Hepatocyte (in vitro differentiated cells): ENCODE measurements around the gene ESR1. TPM values are rescaled to one million over a fixed set of nuclear protein-coding genes. Genes with fewer than 3 reads are reported as not detected.

Experiments used
- DNase-seq: peaks from one replicate; pipeline ENCODE4 v3.0.0-alpha.2; 2016; ENCODE audit warnings: low spot score
- H2AFZ ChIP-seq: fragments of 200-600 bp; sonication (generic); 2 replicates; pipeline ENCODE4 v1.6.0; 2016; ENCODE audit warnings: antibody characterized with exemption, mild to moderate bottlenecking
- H3K27ac ChIP-seq: fragments of 200-600 bp; sonication (generic); 2 replicates; pipeline ENCODE4 v1.5.1; 2016; ENCODE audit warnings: mild to moderate bottlenecking
- H3K27me3 ChIP-seq: fragments of 200-600 bp; sonication (generic); 2 replicates; pipeline ENCODE4 v1.6.1; 2016
- H3K36me3 ChIP-seq: fragments of 200-600 bp; sonication (generic); replicated peaks from 2 replicates; pipeline ENCODE4 v1.5.1; 2016; ENCODE audit warnings: low read depth; ENCODE audit not compliant: insufficient read depth
- H3K4me1 ChIP-seq: fragments of 200-600 bp; sonication (generic); 2 replicates; pipeline ENCODE4 v1.5.1; 2016; ENCODE audit warnings: mild to moderate bottlenecking, moderate library complexity; ENCODE audit not compliant: insufficient read depth
- H3K4me2 ChIP-seq: fragments of 200-600 bp; sonication (generic); 2 replicates; pipeline ENCODE4 v1.6.0; 2016
- H3K4me3 ChIP-seq: fragments of 200-600 bp; sonication (generic); 2 replicates; pipeline ENCODE4 v1.5.1; 2016; ENCODE audit warnings: mild to moderate bottlenecking
- H3K79me2 ChIP-seq: fragments of 200-600 bp; sonication (generic); 2 replicates; pipeline ENCODE4 v1.6.0; 2017; ENCODE audit warnings: mild to moderate bottlenecking
- H3K9me2 ChIP-seq: fragments of 200-600 bp; sonication (generic); replicated peaks from 2 replicates; pipeline ENCODE4 v1.6.0; 2017; ENCODE audit warnings: mild to moderate bottlenecking; ENCODE audit not compliant: insufficient read depth
- H3K9me3 ChIP-seq: fragments of 200-600 bp; sonication (generic); 2 replicates; pipeline ENCODE4 v1.5.1; 2016; ENCODE audit warnings: low read depth, mild to moderate bottlenecking
- H4K20me1 ChIP-seq: fragments of 200-600 bp; sonication (generic); 2 replicates; pipeline ENCODE4 v1.6.0; 2016; ENCODE audit warnings: mild to moderate bottlenecking; ENCODE audit not compliant: insufficient read depth, poor library complexity, severe bottlenecking
- EZH2 ChIP-seq: fragments of 200-600 bp; sonication (generic); IDR thresholded peaks from 2 replicates; pipeline ENCODE4 v1.6.1; 2016; ENCODE audit warnings: antibody characterized with exemption, mild to moderate bottlenecking, borderline replicate concordance
- EZH2phosphoT487 ChIP-seq: fragments of 200-600 bp; sonication (generic); IDR thresholded peaks from one replicate; pipeline ENCODE4 v1.6.1; 2018; ENCODE audit warnings: antibody characterized with exemption, mild to moderate bottlenecking, low read depth, moderate library complexity; ENCODE audit not compliant: unreplicated experiment, severe bottlenecking
- WGBS: methylation state at CpG from one replicate; pipeline ENCODE4 v1.1.6; 2016; ENCODE audit warnings: low lambda C conversion rate; ENCODE audit errors: missing lambda C conversion rate; 5-methylcytosine and 5-hydroxymethylcytosine counted together
- polyA plus RNA-seq: library from polyadenylated mRNA; unstranded; fragments of >200 nt; fragmentation: Nextera tagmentation; extraction: Ambion mirVana; gene quantifications from 2 replicates; pipeline ENCODE4 v1.2.1, GENCODE V29; 2016
- total RNA-seq: library from RNA; depleted of rRNA; stranded (reverse); fragments of >200 nt; gene quantifications from 2 replicates; pipeline ENCODE4 v1.2.3, GENCODE V29; 2014
- TF ChIP-seq, protein P1 (sequence below): fragments of 200-600 bp; sonication (generic); IDR thresholded peaks from 2 replicates; pipeline ENCODE4 v1.5.1; 2016; ENCODE audit warnings: antibody characterized with exemption, mild to moderate bottlenecking; ENCODE audit not compliant: poor library complexity

ESR1 gene
- total and polyA plus RNA-seq, 2 experiments from 2014 or later = 0.07 TPM; not detected in 1

DNA sequence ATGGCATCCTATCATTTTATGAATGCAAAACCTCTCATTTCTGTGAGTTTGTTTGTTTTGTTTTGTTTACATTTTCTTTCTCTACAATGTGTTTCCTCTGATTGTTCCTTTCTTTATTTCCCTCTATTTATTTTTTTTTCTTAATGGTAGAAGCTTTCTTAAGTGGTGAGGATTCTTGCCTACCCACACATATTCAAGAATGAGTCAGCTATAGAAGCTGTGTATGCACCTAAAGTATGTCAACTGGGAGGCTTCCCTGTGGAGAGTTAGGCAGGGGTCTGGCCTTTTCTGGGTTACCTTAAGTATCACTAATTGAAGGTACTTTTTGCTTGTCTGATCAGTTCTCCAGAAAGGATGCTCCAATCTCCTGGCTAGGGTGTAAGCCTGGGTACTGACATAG is 354.0 kb downstream of the ESR1 start:
- no peak overlapping the region for H3K27ac ChIP-seq

GRCh38 chr6:152164957-152165356 is 357.5 kb downstream of the ESR1 start:
- no peaks in the 10 kb centered on the region for H3K79me2 ChIP-seq
- no peak for TF ChIP-seq EZH2phosphoT487
- TF ChIP-seq EZH2 = no peak
- TF ChIP-seq, protein P1, sequence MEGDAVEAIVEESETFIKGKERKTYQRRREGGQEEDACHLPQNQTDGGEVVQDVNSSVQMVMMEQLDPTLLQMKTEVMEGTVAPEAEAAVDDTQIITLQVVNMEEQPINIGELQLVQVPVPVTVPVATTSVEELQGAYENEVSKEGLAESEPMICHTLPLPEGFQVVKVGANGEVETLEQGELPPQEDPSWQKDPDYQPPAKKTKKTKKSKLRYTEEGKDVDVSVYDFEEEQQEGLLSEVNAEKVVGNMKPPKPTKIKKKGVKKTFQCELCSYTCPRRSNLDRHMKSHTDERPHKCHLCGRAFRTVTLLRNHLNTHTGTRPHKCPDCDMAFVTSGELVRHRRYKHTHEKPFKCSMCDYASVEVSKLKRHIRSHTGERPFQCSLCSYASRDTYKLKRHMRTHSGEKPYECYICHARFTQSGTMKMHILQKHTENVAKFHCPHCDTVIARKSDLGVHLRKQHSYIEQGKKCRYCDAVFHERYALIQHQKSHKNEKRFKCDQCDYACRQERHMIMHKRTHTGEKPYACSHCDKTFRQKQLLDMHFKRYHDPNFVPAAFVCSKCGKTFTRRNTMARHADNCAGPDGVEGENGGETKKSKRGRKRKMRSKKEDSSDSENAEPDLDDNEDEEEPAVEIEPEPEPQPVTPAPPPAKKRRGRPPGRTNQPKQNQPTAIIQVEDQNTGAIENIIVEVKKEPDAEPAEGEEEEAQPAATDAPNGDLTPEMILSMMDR = no peak
- no peaks in the 10 kb centered on the region for H3K36me3 ChIP-seq
- no peak overlapping the region for H3K27ac ChIP-seq
- H3K4me2 ChIP-seq = no peak overlapping the region
- WGBS = 87% methylated on average over 5 of the region's 5 CpGs
- no peaks in the 10 kb centered on the region for H3K9me2 ChIP-seq
- H2AFZ ChIP-seq = no peak overlapping the region
- H3K4me3 ChIP-seq = no peak overlapping the region
- H3K9me3 ChIP-seq = no peaks in the 10 kb centered on the region
- H3K27me3 ChIP-seq = no peaks in the 10 kb centered on the region
- DNase-seq = no peak
- no peaks in the 10 kb centered on the region for H3K4me1 ChIP-seq
- H4K20me1 ChIP-seq = no peaks in the 10 kb centered on the region

More for the DNA sequence above, 354.0 kb downstream of the ESR1 start:
- Histone ChIP-seq H3K79me2 (no peaks in the 10 kb centered on the region), H4K20me1 (no peaks in the 10 kb centered on the region), H3K27me3 (no peaks in the 10 kb centered on the region), H3K36me3 (no peaks in the 10 kb centered on the region), H3K9me2 (no peaks in the 10 kb centered on the region), H3K4me1 (no peaks in the 10 kb centered on the region), H3K4me3 (no peak overlapping the region), H2AFZ (no peak overlapping the region), H3K9me3 (no peaks in the 10 kb centered on the region), H3K4me2 (no peak overlapping the region)
- DNase-seq = no peak
- no peak for TF ChIP-seq EZH2
- TF ChIP-seq, protein P1 = no peak
- no peak for TF ChIP-seq EZH2phosphoT487

DNA sequence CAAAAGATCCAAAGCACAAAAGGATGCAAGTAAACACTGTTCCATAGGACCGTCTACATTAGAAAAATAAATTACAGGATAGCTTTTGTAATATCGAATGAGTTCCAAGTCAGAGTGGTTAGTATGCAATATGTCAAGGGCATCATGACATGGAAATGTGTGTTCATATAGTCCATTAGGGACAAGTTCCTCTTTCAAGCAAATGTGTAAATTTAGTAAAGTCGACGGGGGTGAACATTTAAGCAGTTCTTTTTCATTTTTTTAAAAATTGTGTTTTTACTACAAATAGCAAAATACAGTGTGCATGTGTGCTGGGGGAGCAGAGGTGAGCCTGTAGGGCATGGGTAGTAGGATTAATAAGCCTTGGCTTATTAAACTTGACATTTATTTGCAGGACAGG is 359.0 kb downstream of the ESR1 start:
- no peaks in the 10 kb centered on the region for H3K36me3 ChIP-seq
- H3K4me3 ChIP-seq = no peak overlapping the region
- DNase-seq = no peak
- no peak overlapping the region for H3K27ac ChIP-seq
- no peak overlapping the region for H2AFZ ChIP-seq
- no peaks in the 10 kb centered on the region for H3K9me2 ChIP-seq
- no peak overlapping the region for H3K4me2 ChIP-seq
- H4K20me1 ChIP-seq = no peaks in the 10 kb centered on the region
- 90% methylated on average over 4 of the region's 4 CpGs for WGBS
- no peaks in the 10 kb centered on the region for H3K9me3 ChIP-seq
- no peaks in the 10 kb centered on the region for H3K4me1 ChIP-seq
- H3K27me3 ChIP-seq = no peaks in the 10 kb centered on the region
- no peak for TF ChIP-seq EZH2
- no peak for TF ChIP-seq EZH2phosphoT487
- TF ChIP-seq, protein P1 = no peak
- no peaks in the 10 kb centered on the region for H3K79me2 ChIP-seq

DNA sequence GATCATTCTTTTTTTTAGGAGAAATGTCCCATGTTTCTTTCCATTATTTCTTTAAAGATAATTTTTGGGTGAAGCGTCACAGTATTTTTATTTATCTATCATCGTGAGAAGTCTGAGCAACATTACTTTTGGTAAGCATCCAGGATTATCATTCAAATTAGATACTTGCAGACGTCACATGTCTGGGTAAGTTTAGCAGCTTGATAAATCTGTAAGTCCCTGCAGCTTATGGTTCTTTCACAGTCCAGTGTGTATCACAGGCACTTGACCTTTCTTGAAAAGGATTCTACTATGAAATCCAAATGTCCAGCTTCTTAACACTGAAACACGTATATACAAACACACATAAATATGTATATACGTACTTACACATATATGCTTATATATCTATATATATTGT is 359.4 kb downstream of the ESR1 start:
- Histone ChIP-seq H3K4me3 (no peak overlapping the region), H3K4me2 (no peak overlapping the region), H3K9me3 (no peaks in the 10 kb centered on the region), H2AFZ (no peak overlapping the region), H3K27me3 (no peaks in the 10 kb centered on the region), H3K27ac (no peak overlapping the region), H3K9me2 (no peaks in the 10 kb centered on the region), H3K4me1 (no peaks in the 10 kb centered on the region), H3K79me2 (no peaks in the 10 kb centered on the region), H4K20me1 (no peaks in the 10 kb centered on the region), H3K36me3 (no peaks in the 10 kb centered on the region)
- 91% methylated on average over 5 of the region's 5 CpGs for WGBS
- TF ChIP-seq EZH2phosphoT487 = no peak
- TF ChIP-seq EZH2 = no peak
- TF ChIP-seq, protein P1 = no peak
- DNase-seq = no peak
